GM12878 (cell line): ENCODE measurements around the gene PDE6A. TPM values are rescaled to one million over a fixed set of nuclear protein-coding genes. Genes with fewer than 3 reads are reported as not detected.

Experiments
- ATAC-seq: fragments of 200-7000 bp; cut with Tn5 transposase; 3 replicates; pipeline ENCODE4 v1.9.1; 2020; ENCODE audit warnings: mild to moderate bottlenecking, moderate library complexity
- BruUV-seq: library from RNA; stranded (reverse); fragments of 400-500 nt; replicated peaks from 2 replicates; lab custom pipeline; 2021; lab: Mats Ljungman, UMichigan
- CTCF ChIA-PET: fragments of 300-600 bp; sonication (Branson Sonifier 250); formaldehyde crosslinking; extraction: SDS; loops from one replicate; lab custom pipeline; 2021; ENCODE audit warnings: inconsistent platforms; lab: Yijun Ruan, JAX
- POLR2A ChIA-PET: fragments of 350-600 bp; formaldehyde crosslinking; extraction: SDS; loops from one replicate; lab custom pipeline; 2021; ENCODE audit warnings: inconsistent platforms; lab: Charles Lee
- RAD21 ChIA-PET: fragments of 300-600 bp; sonication (Branson Sonifier 250); formaldehyde crosslinking; loops from one replicate; lab custom pipeline; 2023; ENCODE audit warnings: antibody characterized with exemption; ENCODE audit not compliant: unreplicated experiment; lab: Charles Lee
- SMC1A ChIA-PET: fragments of 300-600 bp; sonication (Branson Sonifier 250); formaldehyde crosslinking; loops from one replicate; lab custom pipeline; 2023; ENCODE audit not compliant: unreplicated experiment, uncharacterized antibody; lab: Charles Lee
- DNase-seq: peaks from one replicate; pipeline ENCODE4 v3.0.0-alpha.2; 2011; ENCODE audit warnings: low read depth, low spot score
- FAIRE-seq: peaks from 3 replicates; lab custom pipeline; 2011; peaks lifted over from hg19 to GRCh38; lab: Jason Lieb, UNC
- H2AFZ ChIP-seq: 2 replicates; pipeline ENCODE4 v1.6.0; 2011; ENCODE audit warnings: low read depth, low read length, control low read depth; ENCODE audit not compliant: control insufficient read depth
- H3K27ac ChIP-seq: 2 replicates; pipeline ENCODE4 v1.5.1; 2011; ENCODE audit warnings: control low read depth; ENCODE audit not compliant: control insufficient read depth, insufficient read depth
- H3K27me3 ChIP-seq, 2 experiments: replicated peaks in 1 of 2; 2 replicates each; pipeline versions ENCODE4 v1.6.0 to v1.6.1; 2011; ENCODE audit warnings: low read length in 1 of 2; ENCODE audit not compliant: control insufficient read depth in 2 of 2, insufficient read depth in 2 of 2
- H3K36me3 ChIP-seq, 2 experiments: 2 replicates each; pipeline ENCODE4 v1.5.1; 2011; ENCODE audit warnings: low read length in 1 of 2; ENCODE audit not compliant: control insufficient read depth in 2 of 2, insufficient read depth in 2 of 2
- H3K4me1 ChIP-seq: 2 replicates; pipeline ENCODE4 v1.6.1; 2011; ENCODE audit warnings: mild to moderate bottlenecking, low read length, moderate library complexity, mixed read lengths; ENCODE audit not compliant: control insufficient read depth, insufficient read depth
- H3K4me2 ChIP-seq: 2 replicates; pipeline ENCODE4 v1.6.0; 2011; ENCODE audit warnings: control low read depth; ENCODE audit not compliant: control insufficient read depth, insufficient read depth
- H3K4me3 ChIP-seq: fragments of 200-600 bp; sonication (generic); 2 replicates; pipeline ENCODE4 v1.5.1; 2016
- H3K79me2 ChIP-seq: 2 replicates; pipeline ENCODE4 v1.6.0; 2011; ENCODE audit warnings: low read length; ENCODE audit not compliant: control insufficient read depth, insufficient read depth
- H3K9ac ChIP-seq: 2 replicates; pipeline ENCODE4 v1.8.0; 2011; ENCODE audit warnings: low read length, control low read depth, mixed read lengths; ENCODE audit not compliant: control insufficient read depth, insufficient read depth
- H3K9me3 ChIP-seq: replicated peaks from 3 replicates; pipeline ENCODE4 v1.5.1; 2011; ENCODE audit warnings: mild to moderate bottlenecking, low read length; ENCODE audit not compliant: control insufficient read depth, insufficient read depth
- H4K20me1 ChIP-seq: 2 replicates; pipeline ENCODE4 v1.6.0; 2011; ENCODE audit not compliant: control insufficient read depth, insufficient read depth
- BCL11A ChIP-seq: IDR thresholded peaks from 2 replicates; pipeline ENCODE4 v1.6.1; 2011; ENCODE audit warnings: low read depth, low read length
- BHLHE40 ChIP-seq, 2 experiments: fragments of 450-650 bp in 1 of 2; IDR thresholded peaks; 2 replicates each; pipeline ENCODE4 v1.6.1; 2011 to 2017; ENCODE audit warnings: low read depth in 2 of 2, borderline replicate concordance in 1 of 2, improper control_type of control experiment in 1 of 2, low read length in 1 of 2, mild to moderate bottlenecking in 1 of 2
- CREB1 ChIP-seq: IDR thresholded peaks from 2 replicates; pipeline ENCODE4 v1.6.1; 2012; ENCODE audit warnings: low read depth, mild to moderate bottlenecking, inconsistent platforms
- EGR1 ChIP-seq, 2 experiments: IDR thresholded peaks; 1 replicate in 1 of 2; 2 replicates in 1 of 2; pipeline ENCODE4 v1.6.1; 2011 to 2012; ENCODE audit warnings: low read depth in 2 of 2, low read length in 2 of 2, borderline replicate concordance in 1 of 2, mild to moderate bottlenecking in 1 of 2, moderate library complexity in 1 of 2
- IKZF2 ChIP-seq, 2 experiments: fragments of 450-650 bp; IDR thresholded peaks; 2 replicates each; pipeline ENCODE4 v1.6.1; 2017; ENCODE audit warnings: mild to moderate bottlenecking in 2 of 2, moderate library complexity in 2 of 2
- MEF2A ChIP-seq: IDR thresholded peaks from 2 replicates; pipeline ENCODE4 v1.6.1; 2011; ENCODE audit warnings: low read depth, mild to moderate bottlenecking, low read length, moderate library complexity; ENCODE audit not compliant: insufficient read depth
- PBX3 ChIP-seq: IDR thresholded peaks from 2 replicates; pipeline ENCODE4 v1.6.1; 2011; ENCODE audit warnings: mild to moderate bottlenecking, low read depth, low read length, moderate library complexity; ENCODE audit not compliant: insufficient replicate concordance
- RCOR1 ChIP-seq: conservative IDR thresholded peaks from 2 replicates; pipeline ENCODE4 v1.6.1; 2012; ENCODE audit warnings: low read depth, low read length, improper control_type of control experiment
- REST ChIP-seq: IDR thresholded peaks from 2 replicates; pipeline ENCODE4 v1.6.1; 2012; ENCODE audit warnings: mild to moderate bottlenecking, low read depth, low read length
- SIX5 ChIP-seq: IDR thresholded peaks from 2 replicates; pipeline ENCODE4 v1.6.1; 2011; ENCODE audit warnings: mild to moderate bottlenecking, low read depth, low read length, moderate library complexity; ENCODE audit not compliant: severe bottlenecking
- SREBF1 ChIP-seq: IDR thresholded peaks from 2 replicates; pipeline ENCODE4 v1.6.1; 2012; ENCODE audit warnings: mild to moderate bottlenecking, low read length
- SRF ChIP-seq, 2 experiments: IDR thresholded peaks; 2 replicates each; pipeline ENCODE4 v1.6.1; 2011; ENCODE audit warnings: low read depth in 2 of 2, low read length in 2 of 2, mild to moderate bottlenecking in 1 of 2, moderate library complexity in 1 of 2
- STAT1 ChIP-seq: fragments of 450-650 bp; conservative IDR thresholded peaks from 2 replicates; pipeline ENCODE4 v1.6.1; 2014; ENCODE audit warnings: antibody characterized with exemption, mild to moderate bottlenecking
- STAT3 ChIP-seq: IDR thresholded peaks from 2 replicates; pipeline ENCODE4 v1.6.1; 2011; ENCODE audit warnings: low read depth, low read length, improper control_type of control experiment
- TBL1XR1 ChIP-seq: IDR thresholded peaks from 2 replicates; pipeline ENCODE4 v1.6.1; 2012; ENCODE audit warnings: low read depth, low read length, improper control_type of control experiment
- ZBED1 ChIP-seq: IDR thresholded peaks from 2 replicates; pipeline ENCODE4 v1.6.1; 2016; ENCODE audit warnings: borderline replicate concordance
- ZBTB40 ChIP-seq: fragments of 450-650 bp; IDR thresholded peaks from 2 replicates; pipeline ENCODE4 v1.6.1; 2016; ENCODE audit warnings: mild to moderate bottlenecking, moderate library complexity, borderline replicate concordance
- WGBS: methylation state at CpG from one replicate; pipeline ENCODE4 v1.1.6; 2016; ENCODE audit warnings: low lambda C conversion rate; ENCODE audit not compliant: insufficient replicate concordance, insufficient coverage; ENCODE audit errors: missing lambda C conversion rate; 5-methylcytosine and 5-hydroxymethylcytosine counted together
- in situ Hi-C: fragments of 300-500 bp; cut with MboI; formaldehyde crosslinking; loops from 9 replicates; pipeline ENCODE4 v1.14.3; 2018; ENCODE audit warnings: mixed read lengths
- intact Hi-C: fragments of 100-400 bp; cut with micrococcal nuclease; formaldehyde crosslinking; loops from one replicate; pipeline ENCODE4 v1.14.2; 2022; ENCODE audit not compliant: unreplicated experiment
- polyA plus RNA-seq, 11 experiments: library from polyadenylated mRNA; depleted of rRNA in 4 of 11; unstranded in 6 of 11; stranded (reverse) in 5 of 11; fragments of >200 nt; fragmentation: Nextera tagmentation in 4 of 11; fragmentation: Illumina TruSeq in 1 of 11; extraction: Ambion mirVana in 4 of 11; extraction: Trizol in 1 of 11; gene quantifications; 1 replicate in 1 of 11; 2 replicates in 10 of 11; pipeline versions ENCODE4 v1.2.1 to v1.2.3, GENCODE V29; 2011 to 2016; ENCODE audit warnings: inconsistent platforms in 2 of 11, missing spikeins in 2 of 11, low read depth in 1 of 11
- total RNA-seq, 4 experiments: library from RNA; depleted of rRNA in 3 of 4; stranded (reverse); fragments of >200 nt in 3 of 4; fragmentation: Illumina TruSeq in 1 of 4; extraction: Trizol in 1 of 4; gene quantifications; 2 replicates each; pipeline versions ENCODE4 v1.2.1 to v1.2.3, GENCODE V29; 2013 to 2021

Gene PDE6A
- total and polyA plus RNA-seq, 10 of the 15 experiments (the other 5 are each of a cell fraction or from before 2014, with no cell fraction given), result 0.05 to 0.26 TPM; not detected in 8

GRCh38 chr5:149871471-149871870 is 73.1 kb downstream of the PDE6A start:
- Histone ChIP-seq H3K9me3 (no peaks in the 10 kb centered on the region), H3K27ac (no peak overlapping the region), H3K4me2 (no peak overlapping the region), H4K20me1 (no peaks in the 10 kb centered on the region), H3K4me3 (no peak overlapping the region), H3K36me3 (no peaks in the 10 kb centered on the region), H3K9ac (no peak overlapping the region), H2AFZ (no peak overlapping the region), H3K79me2 (no peaks in the 10 kb centered on the region), H3K4me1 (no peaks in the 10 kb centered on the region), H3K27me3 (no peaks in the 10 kb centered on the region; a peak in 1 of 4 replicates)
- 57% methylated on average over 7 of the region's 7 CpGs for WGBS
- in situ Hi-C loops (no loop called here), intact Hi-C loops (no loop called here)
- ChIA-PET SMC1A (interaction anchor here (0.8 to 1.5 kb wide), 2 partner anchors 65 to 134 kb away, joined by 4 read pairs; no protein-coding TSS in a partner anchor), POLR2A (no interaction called here), CTCF (interaction anchor here (0.8 to 1.3 kb wide), 2 partner anchors 37 to 119 kb away, joined by 3 read pairs; no protein-coding TSS in a partner anchor), RAD21 (no interaction called here)
- no peak for DNase-seq
- no TSS peak for BruUV-seq
- no peak for FAIRE-seq
- ATAC-seq, result no peak
- TF ChIP-seq RCOR1, result no peak
- TF ChIP-seq SIX5, result no peak
- TF ChIP-seq SREBF1, result no peak
- TF ChIP-seq ZBTB40, result no peak
- no peak for TF ChIP-seq BCL11A
- no peak for TF ChIP-seq SRF (IDR thresholded peaks at IDR 0.05; ENCODE audit: low read depth in 2 of 2, low read length in 2 of 2)
- no peak for TF ChIP-seq REST
- TF ChIP-seq PBX3, result no peak
- no peak for TF ChIP-seq ZBED1
- no peak for TF ChIP-seq STAT3
- no peak for TF ChIP-seq IKZF2 (IDR thresholded peaks at IDR 0.05)
- TF ChIP-seq TBL1XR1, result no peak
- no peak for TF ChIP-seq CREB1
- no peak for TF ChIP-seq EGR1 (IDR thresholded peaks at IDR 0.05; ENCODE audit: borderline replicate concordance in 1 of 2, low read depth in 2 of 2, low read length in 2 of 2)
- TF ChIP-seq STAT1, result no peak
- no peak for TF ChIP-seq MEF2A
- TF ChIP-seq BHLHE40 (IDR thresholded peaks at IDR 0.05; ENCODE audit: borderline replicate concordance in 1 of 2, low read depth in 2 of 2, low read length in 1 of 2), result no peak
